HG02798 (cell line): Measurements from ENCODE around the gene ALG11.
"Not testable (repeated sequence)": the region's sequence is repeated elsewhere in the genome, so short reads cannot be mapped to it uniquely, and the experiment has no call there.

Experiments used
- ATAC-seq: cut with Tn5 transposase; IDR thresholded peaks from one replicate; pipeline ENCODE4 v1.9.1; 2021; ENCODE audit warnings: mild to moderate bottlenecking; ENCODE audit not compliant: unreplicated experiment, poor library complexity

ALG11 gene

DNA sequence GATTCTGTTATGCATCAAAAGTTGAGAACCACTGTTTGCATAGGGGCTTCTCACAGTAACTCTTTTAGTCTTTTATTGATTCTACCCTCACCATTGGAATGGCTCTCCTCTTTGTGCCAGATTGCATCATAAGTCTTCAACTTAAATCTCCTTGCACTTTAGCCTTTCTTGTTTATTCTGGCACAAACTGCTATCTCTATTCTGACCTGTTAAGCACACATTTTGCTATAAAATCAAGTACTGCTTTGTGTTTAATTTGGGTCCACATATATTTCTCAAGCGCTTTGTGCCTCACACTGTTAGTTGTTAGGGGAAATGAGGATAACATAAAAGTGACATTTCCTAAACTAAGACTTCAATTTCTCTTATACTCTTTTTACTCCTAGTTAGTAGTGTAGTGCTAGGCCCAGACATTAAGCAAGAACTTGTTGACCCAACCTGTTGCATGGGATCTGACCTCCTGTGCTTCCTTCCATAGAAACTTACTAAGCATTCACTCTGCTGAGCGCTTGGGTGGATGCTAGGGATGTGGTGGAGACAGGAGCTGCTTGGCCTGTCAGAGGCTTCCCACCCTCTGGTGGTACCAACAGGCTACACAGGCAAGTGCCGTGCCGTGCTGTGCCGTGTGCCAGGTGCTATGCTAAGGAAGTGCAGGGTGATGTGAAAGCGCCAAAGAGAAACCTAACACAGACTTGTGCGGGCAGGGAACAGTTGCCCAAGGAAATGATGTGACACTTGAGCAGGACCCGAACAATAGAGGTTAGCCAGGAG, 13.5 kb downstream of the ALG11 start:
- no peak for ATAC-seq

DNA sequence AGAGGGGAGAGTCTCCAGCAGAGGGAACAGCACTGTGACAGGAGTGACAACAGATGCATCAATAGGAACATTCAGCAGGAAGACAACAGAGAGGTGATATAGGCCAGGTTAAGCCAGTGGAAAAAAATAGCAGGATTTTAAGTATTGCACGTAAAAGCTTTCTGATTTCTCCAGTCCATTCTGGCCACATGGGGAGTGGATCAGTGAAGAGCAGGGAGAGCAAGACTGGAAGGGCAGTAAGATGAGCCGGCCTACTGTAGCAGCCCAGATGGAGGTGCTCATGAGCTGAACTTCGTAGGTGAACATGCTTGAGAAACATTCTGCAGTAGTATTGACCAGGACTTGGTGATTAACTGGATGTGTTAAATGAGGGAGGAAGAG, 14.0 kb downstream of the ALG11 start:
- no peak for ATAC-seq

- no peak for ATAC-seq
Observed at GRCh38 chr13:52027832-52028231, 15.6 kb downstream of the ALG11 start.

DNA sequence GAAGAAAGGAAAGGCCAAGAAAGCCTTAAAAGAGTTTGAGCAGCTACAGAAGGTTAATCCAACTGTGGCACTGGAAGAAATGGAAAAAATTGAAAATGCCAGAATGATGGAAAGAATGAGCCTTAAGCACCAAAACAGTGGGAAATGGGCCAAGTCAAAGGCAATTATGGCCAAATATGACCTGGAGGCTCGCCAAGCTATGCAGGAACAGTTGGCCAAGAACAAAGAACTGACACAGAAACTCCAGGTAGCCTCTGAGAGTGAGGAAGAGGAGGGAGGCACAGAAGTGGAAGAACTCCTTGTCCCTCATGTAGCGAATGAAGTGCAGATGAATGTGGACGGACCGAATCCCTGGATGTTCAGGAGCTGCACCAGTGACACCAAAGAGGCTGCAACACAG, 17.4 kb downstream of the ALG11 start:
- no peak for ATAC-seq

- not testable (repeated sequence) for ATAC-seq
Observed at GRCh38 chr13:52030401-52030800, 18.2 kb downstream of the ALG11 start.

GRCh38 chr13:52033039-52033438, 20.8 kb downstream of the ALG11 start:
- no peak for ATAC-seq

GRCh38 chr13:52034616-52035226, 22.5 kb downstream of the ALG11 start:
- no peak for ATAC-seq

GRCh38 chr13:52036037-52036436, 23.8 kb downstream of the ALG11 start:
- no peak for ATAC-seq

DNA sequence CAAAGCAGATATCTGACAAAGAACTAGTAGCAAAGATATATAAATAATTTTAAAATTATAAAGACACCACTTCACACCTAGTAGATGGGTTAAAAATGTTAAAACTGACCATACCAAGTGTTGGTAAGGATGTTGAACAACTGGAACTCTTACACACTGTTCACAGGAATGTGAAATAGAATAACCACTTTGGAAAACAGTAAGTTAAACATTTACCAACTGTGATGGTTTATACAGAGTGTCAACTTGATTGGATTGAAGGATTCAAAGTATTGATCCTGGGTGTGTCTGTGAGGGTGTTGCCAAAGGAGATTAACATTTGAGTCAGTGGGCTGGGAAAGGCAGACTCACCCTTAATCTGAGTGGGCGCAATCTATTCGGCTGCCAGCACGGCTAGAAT, 31.5 kb downstream of the ALG11 start:
- ATAC-seq, result no peak

GRCh38 chr13:52047463-52047862, 35.3 kb downstream of the ALG11 start:
- no peak for ATAC-seq

- no peak for ATAC-seq
Observed at GRCh38 chr13:52048516-52048915, 36.3 kb downstream of the ALG11 start.

- ATAC-seq, result no peak
Observed at GRCh38 chr13:52051400-52051799, 39.2 kb downstream of the ALG11 start.

DNA sequence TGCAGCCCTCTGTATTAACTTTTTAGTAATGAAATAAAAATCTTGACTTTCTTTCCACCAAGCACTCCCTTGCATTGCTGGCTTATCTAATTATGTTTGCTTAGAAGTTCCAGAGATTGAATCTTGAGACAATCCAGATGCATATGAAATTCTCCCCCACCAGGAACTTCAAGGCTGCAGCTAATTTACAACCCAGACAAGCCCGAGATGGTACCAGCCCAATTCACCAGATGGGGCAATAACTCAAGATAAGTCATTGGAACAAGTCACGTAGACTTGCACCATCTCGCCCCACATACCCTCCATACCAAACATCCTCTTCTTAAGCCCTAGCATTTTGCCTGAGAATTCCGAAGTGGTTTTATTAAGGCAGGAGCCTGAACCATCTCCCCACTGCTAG, 41.3 kb downstream of the ALG11 start:
- no peak for ATAC-seq

- ATAC-seq, result not testable (repeated sequence)
Observed at GRCh38 chr13:52061064-52061463, 48.9 kb downstream of the ALG11 start.

DNA sequence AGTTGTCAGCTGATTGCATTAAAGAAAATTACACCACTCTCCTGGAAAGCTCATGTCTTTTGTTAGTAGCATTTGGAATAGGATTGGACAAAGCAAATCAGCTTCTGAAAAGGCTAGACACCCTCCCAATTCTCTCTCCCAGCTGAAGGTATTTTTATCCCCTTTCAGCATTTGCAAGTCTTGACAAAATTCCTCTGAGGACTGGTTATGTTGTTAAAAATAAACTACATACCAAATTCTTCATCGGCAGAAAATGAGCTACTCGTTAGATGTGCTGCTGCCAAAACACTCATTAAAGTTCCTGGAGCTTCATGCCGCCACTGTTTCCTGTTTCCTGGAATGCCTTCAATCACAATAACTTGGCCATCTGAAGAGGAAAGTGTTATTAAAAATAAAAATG, 49.4 kb downstream of the ALG11 start:
- no peak for ATAC-seq

DNA sequence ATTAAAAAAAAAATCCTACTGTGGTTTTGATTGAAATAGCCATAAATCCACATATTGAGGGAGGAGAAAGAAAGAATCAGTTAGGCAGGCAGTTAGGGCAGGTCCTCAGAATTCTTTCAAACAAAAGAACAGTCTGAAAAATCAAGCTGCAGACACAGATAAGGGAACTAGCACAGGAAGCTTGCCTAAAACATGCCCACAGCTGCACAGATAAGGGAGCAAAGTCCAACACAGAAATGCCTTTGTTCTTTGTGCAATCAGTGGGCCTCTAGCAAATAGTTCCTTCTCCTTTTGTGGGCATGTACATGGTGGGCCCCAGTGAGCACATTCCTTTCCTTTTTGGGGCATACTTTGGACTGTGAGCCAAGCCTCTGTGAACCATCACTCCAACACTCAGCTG, 55.0 kb downstream of the ALG11 start:
- no peak for ATAC-seq

- ATAC-seq, result no peak
Observed at GRCh38 chr13:52070929-52071523, 58.8 kb downstream of the ALG11 start.
